Right lung (tissue), 5 donors: ENCODE results near the gene POLR3C. TPM values are rescaled to one million over a fixed set of nuclear protein-coding genes. Genes with fewer than 3 reads are reported as not detected.
"Not testable (repeated sequence)": the region's sequence is repeated elsewhere in the genome, so short reads cannot be mapped to it uniquely, and the experiment has no call there.

Experiments
- DNase-seq, 2 donors: peaks; one replicate each; pipeline ENCODE4 v3.0.0-alpha.2; 2013
- polyA plus RNA-seq, 5 donors: library from polyadenylated mRNA; unstranded; fragments of 120-200 nt; gene quantifications; one replicate each; pipeline versions ENCODE4 v1.2.1 to v1.2.3, GENCODE V29; 2013; ENCODE audit warnings: inconsistent platforms in 1 of 5, low replicate concordance in 1 of 5; ENCODE audit not compliant: insufficient read length in 5 of 5, insufficient read depth in 1 of 5

The POLR3C gene
- polyA plus RNA-seq, 5 donors: 28.5 to 37.7 (median 35.9) TPM

GRCh38 chr1:145812977-145813810, 10.8 kb upstream of the POLR3C start:
- DNase-seq: not testable (repeated sequence)

DNA sequence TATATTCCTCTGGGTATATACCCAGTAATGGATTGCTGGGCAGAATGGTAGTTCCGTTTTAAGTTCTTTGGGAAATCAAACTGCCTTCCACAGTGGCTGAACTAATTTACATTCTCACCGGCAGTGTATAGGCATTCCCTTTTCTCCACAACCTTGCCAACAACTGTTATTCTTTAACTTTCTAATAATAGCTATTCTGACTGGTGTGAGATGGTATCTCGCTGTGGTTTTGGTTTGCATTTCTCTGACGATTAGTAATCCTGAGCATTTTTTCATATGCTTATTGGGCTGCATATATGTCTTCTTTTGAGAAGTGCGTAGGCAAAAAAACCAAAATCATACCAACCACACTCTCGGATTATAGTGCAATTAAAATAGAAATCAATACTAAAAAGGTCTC, 5.9 kb upstream of the POLR3C start:
- not testable (repeated sequence) for DNase-seq

GRCh38 chr1:145822779-145823331, 1.1 kb upstream of the POLR3C start:
- DNase-seq: not testable (repeated sequence)

- DNase-seq: no peak
Measured at GRCh38 chr1:145824499-145824842, 471 bp downstream of the POLR3C start.

- no peak for DNase-seq
Measured at GRCh38 chr1:145826030-145826429, 2.0 kb downstream of the POLR3C start.

DNA sequence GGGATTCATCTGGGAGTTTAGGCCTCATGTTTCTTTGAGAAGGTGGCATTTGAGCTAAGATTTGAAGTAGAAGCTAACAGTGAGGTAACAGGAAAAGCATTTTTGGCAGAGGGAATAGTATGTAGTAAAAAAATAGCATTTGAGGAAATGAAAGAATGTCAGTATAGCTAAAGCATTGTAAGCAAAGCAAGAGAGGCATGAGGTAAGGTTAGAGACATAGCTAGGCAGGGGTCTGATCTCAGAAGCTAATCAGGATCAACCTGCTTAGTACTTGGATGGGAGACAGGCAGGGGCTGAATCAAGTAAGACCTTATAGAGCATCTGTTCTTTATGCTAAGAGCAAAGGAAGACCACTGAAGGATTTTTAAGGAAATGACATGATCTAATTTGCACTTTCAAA, 4.0 kb downstream of the POLR3C start:
- no peak for DNase-seq

DNA sequence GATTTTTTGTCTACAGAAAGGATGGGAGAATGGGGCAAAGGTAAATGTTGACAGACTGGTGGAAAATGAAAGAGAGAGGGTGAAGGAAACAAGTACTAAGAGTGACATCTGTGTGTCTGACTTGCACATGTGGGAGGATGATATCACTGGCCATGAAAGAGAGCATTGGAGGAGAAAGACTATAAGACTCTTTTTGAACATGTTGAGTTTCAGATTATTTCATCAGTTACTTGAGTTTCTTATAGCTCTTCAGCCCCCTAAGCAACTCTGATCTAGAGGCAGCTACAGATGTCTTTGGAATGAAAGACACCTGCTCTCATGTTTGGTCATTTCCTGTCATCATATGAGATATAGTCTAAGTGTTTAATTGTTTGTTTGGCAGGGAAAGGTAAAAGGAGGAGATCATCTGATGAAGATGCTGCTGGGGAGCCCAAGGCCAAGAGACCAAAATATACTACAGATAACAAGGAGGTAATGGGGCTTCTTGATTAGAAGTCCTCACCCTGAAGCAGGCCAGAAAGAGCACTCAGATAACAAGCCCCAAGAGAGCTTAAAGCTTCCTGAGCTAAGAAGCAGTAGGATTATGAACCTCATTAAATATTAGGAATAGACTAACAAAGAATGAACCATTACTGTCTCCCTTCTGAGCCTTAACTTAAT, 4.5 kb downstream of the POLR3C start:
- DNase-seq: no peak

- DNase-seq: not testable (repeated sequence)
Measured at GRCh38 chr1:145830810-145831209, 6.8 kb downstream of the POLR3C start.

DNA sequence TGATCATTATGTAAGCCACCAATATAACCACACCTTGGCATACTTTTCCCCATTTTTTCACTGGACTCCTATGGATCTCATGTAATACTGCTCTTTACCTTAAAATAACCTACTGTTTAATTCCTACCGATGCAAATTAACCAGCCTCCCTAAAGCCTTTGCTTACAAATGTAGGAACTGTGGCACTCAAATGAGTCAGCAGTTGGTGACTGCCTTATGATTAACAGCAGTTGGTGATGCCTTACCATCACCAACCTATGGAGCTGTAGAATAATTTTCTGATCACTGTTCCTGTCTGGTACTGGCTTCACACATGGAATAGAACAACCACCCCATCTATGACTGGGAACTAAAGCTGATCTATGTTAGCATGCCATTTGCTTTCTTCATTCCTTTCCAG, 13.7 kb downstream of the POLR3C start:
- DNase-seq: no peak

DNA sequence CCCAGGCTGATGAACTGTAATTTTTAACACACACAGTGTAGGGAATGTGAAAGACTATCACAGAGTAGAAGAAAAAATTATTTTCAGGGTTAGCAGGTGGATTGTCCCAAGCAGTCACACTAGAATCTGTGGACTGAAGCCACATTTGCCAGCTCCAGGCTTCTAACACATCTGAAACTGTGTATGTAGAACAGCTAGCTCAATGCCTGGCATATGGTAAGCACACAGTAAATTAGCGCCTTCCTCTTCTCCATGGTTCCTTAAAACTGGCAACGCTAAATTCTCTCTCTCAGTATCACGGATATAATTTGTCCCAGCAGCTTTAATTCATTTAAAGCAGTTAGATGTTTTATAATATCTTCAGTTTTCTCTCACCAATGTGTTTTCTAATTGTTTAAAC, 19.0 kb downstream of the POLR3C start:
- DNase-seq: no peak

GRCh38 chr1:145845144-145845513, 21.1 kb downstream of the POLR3C start:
- DNase-seq: no peak

DNA sequence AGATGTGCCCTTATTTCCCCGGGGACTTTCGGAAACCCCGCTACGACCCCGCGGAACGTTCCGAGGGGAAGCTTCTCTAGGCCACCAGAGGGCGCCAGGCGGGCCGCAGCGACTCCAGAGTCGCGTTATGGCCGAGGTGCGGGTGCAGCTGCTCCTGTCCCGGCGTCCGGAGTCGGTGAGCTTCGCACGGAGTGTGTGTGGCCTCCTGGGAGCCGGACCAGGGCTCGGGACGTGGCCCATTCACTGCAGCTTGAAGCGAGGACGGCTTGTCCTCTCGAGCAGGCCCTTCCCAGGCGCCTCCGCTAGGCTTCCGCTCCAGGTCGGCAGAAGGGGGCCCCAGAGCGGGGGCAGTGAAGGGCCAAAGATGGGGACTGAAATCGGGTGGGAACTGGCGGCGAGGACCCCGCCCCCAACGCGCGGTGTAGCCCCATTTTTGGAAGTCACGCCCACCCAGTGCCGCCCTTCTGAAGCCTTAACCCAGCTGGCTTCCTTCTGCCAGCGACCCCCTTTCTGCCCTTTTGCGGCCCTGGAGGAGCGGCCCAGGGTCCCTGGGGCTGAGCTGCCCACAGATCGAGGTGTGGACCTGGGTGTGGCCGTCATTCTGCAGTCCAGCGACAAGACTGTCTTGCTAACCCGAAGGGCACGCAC, 21.6 kb downstream of the POLR3C start, which contains the start of gene NUDT17:
Gene NUDT17 (plus strand): TSS at position 117 of the 648 bp plus-strand sequence. CDS start 11 bp downstream, at position 128.
- peak; percentile 80 to 81 for DNase-seq

DNA sequence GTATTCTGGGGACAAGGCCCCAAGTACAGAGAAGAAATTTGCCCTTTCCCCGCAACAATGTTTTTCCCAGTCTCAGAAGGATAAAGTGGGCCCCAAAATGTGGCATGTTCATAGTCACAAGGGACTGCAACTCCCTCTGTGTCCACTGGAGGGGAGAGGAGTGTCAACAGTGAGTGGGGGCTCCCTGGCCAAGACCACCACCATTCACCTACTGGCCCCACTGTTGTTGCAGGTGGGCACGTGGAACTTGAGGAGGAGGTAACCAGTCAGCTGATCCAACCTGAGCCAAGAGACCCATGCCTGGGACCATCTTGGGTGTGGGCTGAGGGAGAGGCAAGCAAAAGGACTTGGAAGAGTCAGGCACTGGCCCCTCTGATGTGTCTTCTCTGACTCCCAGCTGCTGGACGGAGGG, 22.2 kb downstream of the POLR3C start:
- DNase-seq: peak in 1 of 2 donors; percentile 41

DNA sequence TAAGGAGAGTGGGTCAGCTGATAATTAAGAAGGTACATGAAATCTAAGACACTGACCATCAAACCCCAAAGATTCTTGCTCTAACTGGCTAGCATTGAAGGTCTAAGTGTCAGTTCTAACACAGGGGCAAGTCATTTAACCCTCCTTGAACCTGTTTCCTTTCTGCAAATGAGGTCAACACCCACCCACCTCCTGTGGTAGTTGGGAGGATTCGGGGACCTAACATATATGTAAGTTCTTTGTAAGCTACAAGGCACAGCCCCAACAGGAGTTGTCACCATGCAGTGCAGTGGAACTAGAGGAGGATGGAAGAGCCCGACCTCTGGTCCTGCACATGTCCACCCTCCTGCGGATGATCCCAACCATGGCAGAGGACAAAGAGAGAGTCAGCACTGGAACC, 23.8 kb downstream of the POLR3C start:
- no peak for DNase-seq

DNA sequence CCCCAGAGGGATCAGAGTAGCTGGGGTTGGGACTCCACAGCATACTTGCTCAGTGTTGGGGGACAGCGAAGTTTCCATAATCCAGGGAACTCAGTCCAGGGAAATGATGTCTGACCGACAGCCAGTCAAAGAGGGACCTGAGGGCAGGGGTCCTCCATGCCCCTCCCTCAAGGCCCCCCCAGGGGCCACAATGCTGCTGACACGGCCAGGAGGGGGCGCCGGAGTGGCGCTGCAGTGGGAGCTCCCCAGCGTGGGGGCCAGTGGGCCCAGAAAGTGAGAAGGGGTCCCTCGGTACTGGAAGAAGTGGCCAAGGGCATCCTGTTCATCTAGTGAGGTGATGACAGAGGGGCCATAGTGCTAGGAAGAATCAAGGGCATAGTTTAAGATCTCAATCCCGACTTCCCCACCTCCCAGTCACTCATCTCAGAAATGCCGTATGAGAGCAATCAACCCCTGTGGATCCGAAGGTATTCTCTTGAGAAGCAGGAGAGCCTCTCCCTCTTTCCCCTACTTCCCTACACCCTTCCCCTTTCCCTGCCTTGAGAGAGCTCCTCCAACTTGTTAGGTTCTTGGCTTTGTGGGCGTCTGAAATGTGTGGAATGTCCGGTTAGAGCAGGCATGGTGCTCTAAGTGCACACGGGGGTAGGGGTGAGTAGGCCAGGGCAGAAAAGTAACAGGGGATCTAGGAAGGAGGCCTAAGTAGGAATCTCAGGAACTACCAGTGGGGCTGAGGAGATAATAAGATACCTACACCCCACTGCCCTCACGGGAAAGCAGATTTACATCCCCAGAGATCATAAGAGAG, 25.6 kb downstream of the POLR3C start:
- no peak for DNase-seq

GRCh38 chr1:145855426-145855948, 31.5 kb downstream of the POLR3C start:
- no peak for DNase-seq

- no peak for DNase-seq
Measured at GRCh38 chr1:145857170-145857569, 33.2 kb downstream of the POLR3C start.

- DNase-seq: no peak
Measured at GRCh38 chr1:145858238-145858900, 34.4 kb downstream of the POLR3C start.

DNA sequence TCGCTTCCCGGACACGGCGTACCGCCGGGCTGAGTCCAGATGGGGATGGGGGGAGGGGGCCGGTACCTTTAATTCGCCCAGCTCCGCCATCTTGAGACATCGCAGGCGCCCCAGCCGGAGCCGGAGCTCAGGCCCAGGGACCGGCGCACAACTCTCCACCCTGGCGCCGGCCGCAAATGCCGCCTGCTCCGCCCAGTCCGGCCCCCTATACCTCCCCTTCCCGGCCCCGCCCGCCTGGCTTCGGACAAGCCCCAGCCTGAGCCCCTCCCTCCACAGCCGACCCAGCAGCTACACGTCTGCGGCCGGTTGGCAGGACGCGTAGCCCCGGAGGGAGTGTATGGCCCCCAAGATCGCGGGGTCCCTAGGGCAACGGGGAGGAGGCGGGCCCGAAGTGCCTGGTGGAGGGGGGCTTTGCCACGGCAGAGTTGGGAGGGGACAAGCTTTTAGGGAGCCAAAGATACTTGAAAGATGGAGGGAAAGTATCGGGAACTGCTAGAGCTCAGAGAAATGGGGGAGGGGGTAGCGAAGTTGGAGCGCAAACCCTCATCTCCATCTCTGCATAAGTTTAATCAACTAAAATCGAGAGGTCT, 35.0 kb downstream of the POLR3C start, which contains the start of gene PIAS3:
Gene PIAS3 (minus strand): TSS at position 181 of the 590 bp plus-strand sequence. CDS start 91 bp downstream, at position 90.
- DNase-seq: peak; percentile 95 to 97

DNA sequence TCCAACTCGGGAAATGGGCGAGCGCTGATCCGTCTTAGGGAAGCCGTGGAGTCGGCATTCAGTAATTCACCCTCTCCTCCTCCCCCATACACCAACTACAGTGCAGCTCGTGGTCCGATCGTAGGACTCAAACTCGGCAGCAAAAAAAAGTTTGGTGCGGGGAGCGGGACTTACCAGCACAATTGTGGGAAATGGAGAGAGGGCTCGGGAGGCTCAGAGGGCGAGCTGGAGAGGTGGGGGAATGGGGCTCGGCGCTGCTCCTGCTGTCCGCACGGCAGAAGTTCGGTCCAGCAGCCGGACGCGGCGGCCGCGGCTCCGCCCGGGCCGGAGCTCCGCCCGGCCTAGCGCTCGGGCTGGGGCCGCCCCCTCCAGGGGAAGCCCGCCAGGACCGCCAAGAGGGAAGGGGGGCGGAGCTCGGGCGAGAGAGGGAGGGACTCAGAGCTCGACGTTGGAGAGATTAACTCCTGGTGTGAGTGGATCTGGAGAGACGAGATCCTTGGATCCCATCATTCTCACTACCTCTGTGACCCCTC, 35.6 kb downstream of the POLR3C start:
- DNase-seq: peak; percentile 90
